HG02571 (cell line): Measurements from ENCODE around the gene PALM3.

Experiments
- ATAC-seq: cut with Tn5 transposase; IDR thresholded peaks from one replicate; pipeline ENCODE4 v1.9.1; 2021; ENCODE audit warnings: mild to moderate bottlenecking, moderate library complexity; ENCODE audit not compliant: unreplicated experiment

Gene PALM3

GRCh38 chr19:14004619-14005348, 57.1 kb downstream of the PALM3 start:
- no peak for ATAC-seq
